ENCODE results near the gene C1orf115.
A peak's percentile ranks its signal among the peaks of the same experiment; 100 is the strongest.
"Not testable (repeated sequence)": the region's sequence is repeated elsewhere in the genome, so short reads cannot be mapped to it uniquely, and the experiment has no call there.

The C1orf115 gene

GRCh38 chr1:220690140-220691052 is at the start of gene C1orf115:
Gene C1orf115 (plus strand): TSS chr1:220690363. CDS start chr1:220690403, 40 bp downstream.
- DNase-seq, result peak; percentile 84

GRCh38 chr1:220642285-220642684 is 47.9 kb upstream of the C1orf115 start:
- no peak for DNase-seq

- DNase-seq, result no peak
Measured at GRCh38 chr1:220652995-220653394, 37.2 kb upstream of the C1orf115 start.

GRCh38 chr1:220655509-220655908 is 34.7 kb upstream of the C1orf115 start:
- no peak for DNase-seq

GRCh38 chr1:220655961-220656740 is 34.0 kb upstream of the C1orf115 start:
- DNase-seq, result no peak

- DNase-seq, result no peak
Measured at GRCh38 chr1:220666349-220666748, 23.8 kb upstream of the C1orf115 start.

GRCh38 chr1:220669005-220669404 is 21.2 kb upstream of the C1orf115 start:
- DNase-seq, result no peak

- no peak for DNase-seq
Measured at GRCh38 chr1:220670365-220670764, 19.8 kb upstream of the C1orf115 start.

- no peak for DNase-seq
Measured at GRCh38 chr1:220673921-220674320, 16.2 kb upstream of the C1orf115 start.

GRCh38 chr1:220677251-220677650 is 12.9 kb upstream of the C1orf115 start:
- no peak for DNase-seq

GRCh38 chr1:220680085-220680687 is 10.0 kb upstream of the C1orf115 start:
- no peak for DNase-seq

- no peak for DNase-seq
Measured at GRCh38 chr1:220681220-220681880, 8.8 kb upstream of the C1orf115 start.

- DNase-seq, result no peak
Measured at GRCh38 chr1:220682901-220683576, 7.1 kb upstream of the C1orf115 start.

- DNase-seq, result not testable (repeated sequence)
Measured at GRCh38 chr1:220683716-220684115, 6.4 kb upstream of the C1orf115 start.

- no peak for DNase-seq
Measured at GRCh38 chr1:220684890-220685289, 5.3 kb upstream of the C1orf115 start.

- DNase-seq, result no peak
Measured at GRCh38 chr1:220685879-220686278, 4.3 kb upstream of the C1orf115 start.

- DNase-seq, result no peak
Measured at GRCh38 chr1:220687809-220688208, 2.4 kb upstream of the C1orf115 start.

GRCh38 chr1:220689666-220690065 is 497 bp upstream of the C1orf115 start:
- DNase-seq, result no peak

GRCh38 chr1:220691053-220691684 is 1.0 kb downstream of the C1orf115 start:
- no peak for DNase-seq

GRCh38 chr1:220692436-220693228 is 2.5 kb downstream of the C1orf115 start:
- no peak for DNase-seq

- no peak for DNase-seq
Measured at GRCh38 chr1:220694866-220695382, 4.8 kb downstream of the C1orf115 start.
